Endothelial cell of umbilical vein (primary cell): ENCODE measurements around the gene CELA2B. TPM values are rescaled to one million over a fixed set of nuclear protein-coding genes. Genes with fewer than 3 reads are reported as not detected.
A peak's percentile ranks its signal among the peaks of the same experiment; 100 is the strongest.
"Not testable (repeated sequence)": the region's sequence is repeated elsewhere in the genome, so short reads cannot be mapped to it uniquely, and the experiment has no call there.

Source experiments
- BruUV-seq: library from RNA; stranded (reverse); fragments of 400-500 nt; replicated peaks from 2 replicates; lab custom pipeline; 2021; lab: Mats Ljungman, UMichigan
- CTCF ChIA-PET: fragments of 300-600, 350-600 bp; sonication (Branson Sonifier 250); formaldehyde crosslinking; loops from one replicate; lab custom pipeline; 2021; ENCODE audit warnings: antibody characterized with exemption, inconsistent platforms; lab: Charles Lee
- POLR2A ChIA-PET: fragments of 300-600, 350-600 bp; sonication (Branson Sonifier 250); formaldehyde crosslinking; loops from one replicate; lab custom pipeline; 2021; ENCODE audit warnings: antibody characterized with exemption, inconsistent platforms; lab: Charles Lee
- DNase-seq: peaks from one replicate; pipeline ENCODE4 v3.0.0-alpha.2; 2011; ENCODE audit warnings: low read depth, low spot score
- FAIRE-seq: peaks from 2 replicates; lab custom pipeline; 2011; peaks lifted over from hg19 to GRCh38; lab: Jason Lieb, UNC
- H2AFZ ChIP-seq: 2 replicates; pipeline ENCODE4 v1.6.0; 2012; ENCODE audit warnings: low read depth, low read length, control low read depth, inconsistent platforms
- H3K27ac ChIP-seq: 2 replicates; pipeline ENCODE4 v1.5.1; 2011; ENCODE audit warnings: low read depth, mild to moderate bottlenecking, control low read depth, low read length, moderate library complexity; ENCODE audit not compliant: insufficient read depth
- H3K27me3 ChIP-seq, 2 experiments: 2 replicates each; pipeline versions ENCODE4 v1.6.0 to v1.6.1; 2011; ENCODE audit warnings: low read length in 2 of 2, mixed read lengths in 1 of 2; ENCODE audit not compliant: control insufficient read depth in 2 of 2, insufficient read depth in 2 of 2
- H3K36me3 ChIP-seq, 2 experiments: 2 replicates in 1 of 2; 3 replicates in 1 of 2; pipeline ENCODE4 v1.5.1; 2011; ENCODE audit warnings: low read length in 2 of 2, mild to moderate bottlenecking in 1 of 2, moderate library complexity in 1 of 2; ENCODE audit not compliant: control insufficient read depth in 2 of 2, insufficient read depth in 2 of 2; ENCODE audit errors: extremely low read depth in 1 of 2
- H3K4me1 ChIP-seq: 3 replicates; pipeline ENCODE4 v1.5.1; 2011; ENCODE audit warnings: mild to moderate bottlenecking, low read length; ENCODE audit not compliant: control insufficient read depth, insufficient read depth; ENCODE audit errors: extremely low read depth
- H3K4me2 ChIP-seq: 2 replicates; pipeline ENCODE4 v1.6.1; 2011; ENCODE audit warnings: low read length, control low read depth, mixed read lengths; ENCODE audit not compliant: insufficient read depth
- H3K4me3 ChIP-seq, 3 experiments: fragments of 200-600 bp in 1 of 3; sonication (generic), shearing (Covaris generic) in 1 of 3; replicated peaks in 1 of 3; 2 replicates each; pipeline ENCODE4 v1.5.1; 2011 to 2016; ENCODE audit warnings: control low read depth in 3 of 3, low read length in 3 of 3, mild to moderate bottlenecking in 2 of 3, inconsistent platforms in 1 of 3, low read depth in 1 of 3, moderate library complexity in 1 of 3; ENCODE audit not compliant: insufficient read depth in 1 of 3
- H3K79me2 ChIP-seq: 2 replicates; pipeline ENCODE4 v1.6.0; 2012; ENCODE audit warnings: low read length, inconsistent platforms; ENCODE audit not compliant: control insufficient read depth, insufficient read depth
- H3K9ac ChIP-seq: replicated peaks from 2 replicates; pipeline ENCODE3; 2011; ENCODE audit warnings: low read length, control low read depth; ENCODE audit not compliant: insufficient read depth; ENCODE audit errors: extremely low read depth
- H3K9me1 ChIP-seq: replicated peaks from 3 replicates; pipeline ENCODE4 v1.6.0; 2011; ENCODE audit warnings: mild to moderate bottlenecking, low read length; ENCODE audit not compliant: control insufficient read depth, insufficient read depth; ENCODE audit errors: extremely low read depth
- H3K9me3 ChIP-seq: replicated peaks from 2 replicates; pipeline ENCODE4 v1.5.1; 2012; ENCODE audit warnings: low read length, inconsistent platforms; ENCODE audit not compliant: control insufficient read depth, insufficient read depth
- H4K20me1 ChIP-seq: replicated peaks from 2 replicates; pipeline ENCODE3; 2011; ENCODE audit warnings: mild to moderate bottlenecking, low read length; ENCODE audit not compliant: control insufficient read depth, insufficient read depth; ENCODE audit errors: extremely low read depth
- EZH2 ChIP-seq: IDR thresholded peaks from 2 replicates; pipeline ENCODE4 v1.6.1; 2012; ENCODE audit warnings: borderline replicate concordance, low read depth, mild to moderate bottlenecking, moderate library complexity, low read length, inconsistent platforms; ENCODE audit not compliant: severe bottlenecking
- POLR2A ChIP-seq: IDR thresholded peaks from 2 replicates; pipeline ENCODE4 v1.6.1; 2012; ENCODE audit warnings: low read depth, mild to moderate bottlenecking, control low read depth, low read length
- POLR2AphosphoS5 ChIP-seq: IDR thresholded peaks from 2 replicates; pipeline ENCODE4 v1.6.1; 2012; ENCODE audit warnings: low read depth, mild to moderate bottlenecking, control low read depth, low read length, moderate library complexity; ENCODE audit not compliant: insufficient read depth
- dilution Hi-C: fragments of 300-500 bp; cut with MboI; formaldehyde crosslinking; loops from one replicate; pipeline ENCODE4 v1.15.0; 2019; ENCODE audit warnings: low sequenced_read_pairs; ENCODE audit not compliant: extremely low pct_ligation_motif_present
- intact Hi-C: fragments of 100-400 bp; cut with micrococcal nuclease; formaldehyde crosslinking; loops from one replicate; pipeline ENCODE4 v1.10.0; 2022
- polyA plus RNA-seq, 4 experiments: library from polyadenylated mRNA; depleted of rRNA in 3 of 4; stranded (reverse) in 3 of 4; unstranded in 1 of 4; fragments of >200 nt; gene quantifications; 2 replicates each; pipeline versions ENCODE4 v1.2.1 to v1.2.3, GENCODE V29; 2011 to 2012; ENCODE audit warnings: missing spikeins in 1 of 4
- total RNA-seq: library from RNA; stranded (reverse); gene quantifications from 2 replicates; pipeline ENCODE4 v1.2.3, GENCODE V29; 2021

Gene CELA2B
- total and polyA plus RNA-seq, 2 donors (not counting 3 experiments of a cell fraction or from before 2014, with no cell fraction given) = not detected

- no peak overlapping the region for H3K27ac ChIP-seq
- H3K4me3 ChIP-seq = no peak overlapping the region
- no peaks in the 10 kb centered on the region for H3K79me2 ChIP-seq
- no peaks in the 10 kb centered on the region for H3K9me1 ChIP-seq
- FAIRE-seq (no peak), DNase-seq (no peak)
- H4K20me1 ChIP-seq = no peaks in the 10 kb centered on the region
- H3K9ac ChIP-seq = no peak overlapping the region
- no TSS peak for BruUV-seq
- no peaks in the 10 kb centered on the region for H3K27me3 ChIP-seq
- dilution Hi-C loops (no loop called here), intact Hi-C loops (loop anchor here (5.0 kb wide), 1 partner anchor 306 kb away; no protein-coding TSS in a partner anchor)
- ChIA-PET POLR2A (no interaction called here), CTCF (interaction anchor here (13.1 kb wide), 1 partner anchor 110 kb away, joined by 332 read pairs; no protein-coding TSS in a partner anchor)
- H3K4me2 ChIP-seq = no peak overlapping the region
- no peak overlapping the region for H2AFZ ChIP-seq
- H3K36me3 ChIP-seq = peaks cover 0 to 2% of the 10 kb centered on the region in 2 experiments
- TF ChIP-seq EZH2 (no peak), POLR2A (peak; percentile 10), POLR2AphosphoS5 (peak; percentile 8)
- no peaks in the 10 kb centered on the region for H3K9me3 ChIP-seq
- H3K4me1 ChIP-seq = no peaks in the 10 kb centered on the region
Observed at GRCh38 chr1:15433471-15433870, 42.4 kb upstream of the CELA2B start.

GRCh38 chr1:15434739-15435138, 41.2 kb upstream of the CELA2B start:
- intact Hi-C loops = loop anchor here (5.0 kb wide), 1 partner anchor 307 kb away; no protein-coding TSS in a partner anchor
- H3K4me1 ChIP-seq, H3K9ac ChIP-seq, H3K36me3 ChIP-seq, POLR2A ChIA-PET, H3K79me2 ChIP-seq, H3K9me1 ChIP-seq, H3K27ac ChIP-seq, H3K4me2 ChIP-seq, DNase-seq, dilution Hi-C loops, FAIRE-seq, H2AFZ ChIP-seq, BruUV-seq, H3K4me3 ChIP-seq, H3K9me3 ChIP-seq, H4K20me1 ChIP-seq, H3K27me3 ChIP-seq: not testable (repeated sequence)
- CTCF ChIA-PET = interaction anchor here (1.0 to 13.1 kb wide), 3 partner anchors 67 to 111 kb away, joined by 3 to 332 read pairs (median 4); no protein-coding TSS in a partner anchor
